HG03520 (cell line): ENCODE results near the gene GAN.
"Not testable (repeated sequence)": the region's sequence is repeated elsewhere in the genome, so short reads cannot be mapped to it uniquely, and the experiment has no call there.

ENCODE experiments used
- ATAC-seq: cut with Tn5 transposase; IDR thresholded peaks from one replicate; pipeline ENCODE4 v1.9.1; 2021; ENCODE audit warnings: mild to moderate bottlenecking, moderate library complexity; ENCODE audit not compliant: unreplicated experiment

The GAN gene

DNA sequence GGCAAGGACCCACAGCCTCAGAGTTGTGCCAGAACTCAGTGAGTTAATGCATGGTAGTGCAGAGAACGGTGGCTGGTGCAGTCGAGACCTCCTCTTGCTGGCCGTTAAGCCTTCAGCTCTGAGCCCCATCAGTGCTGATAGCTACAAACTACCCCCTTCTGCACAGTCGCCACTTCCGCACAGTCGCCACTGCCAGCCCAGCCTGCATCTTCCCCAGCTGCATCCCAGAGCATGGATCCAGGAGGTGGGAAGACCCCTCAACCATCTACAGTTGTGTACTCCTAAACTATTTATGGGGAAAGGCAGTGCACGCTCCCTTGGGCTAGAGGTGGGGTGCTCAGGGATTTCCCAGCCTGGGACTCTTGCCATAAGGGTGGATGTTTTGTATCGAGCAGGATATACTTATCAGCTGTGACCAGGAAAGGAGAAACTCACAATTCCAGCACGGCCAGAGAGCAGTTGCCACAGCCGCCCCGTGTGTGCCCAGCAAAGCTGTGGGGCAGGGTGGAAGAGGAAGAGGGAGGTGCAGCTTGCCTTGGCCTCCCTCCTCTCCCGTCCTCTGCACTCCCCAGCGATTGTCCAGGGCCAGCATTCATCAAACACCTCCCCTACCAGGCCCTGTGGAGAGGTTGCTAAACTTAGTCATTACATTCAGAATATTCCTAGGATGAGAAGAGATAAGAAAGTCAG, 80.3 kb downstream of the GAN start:
- ATAC-seq, result no peak

DNA sequence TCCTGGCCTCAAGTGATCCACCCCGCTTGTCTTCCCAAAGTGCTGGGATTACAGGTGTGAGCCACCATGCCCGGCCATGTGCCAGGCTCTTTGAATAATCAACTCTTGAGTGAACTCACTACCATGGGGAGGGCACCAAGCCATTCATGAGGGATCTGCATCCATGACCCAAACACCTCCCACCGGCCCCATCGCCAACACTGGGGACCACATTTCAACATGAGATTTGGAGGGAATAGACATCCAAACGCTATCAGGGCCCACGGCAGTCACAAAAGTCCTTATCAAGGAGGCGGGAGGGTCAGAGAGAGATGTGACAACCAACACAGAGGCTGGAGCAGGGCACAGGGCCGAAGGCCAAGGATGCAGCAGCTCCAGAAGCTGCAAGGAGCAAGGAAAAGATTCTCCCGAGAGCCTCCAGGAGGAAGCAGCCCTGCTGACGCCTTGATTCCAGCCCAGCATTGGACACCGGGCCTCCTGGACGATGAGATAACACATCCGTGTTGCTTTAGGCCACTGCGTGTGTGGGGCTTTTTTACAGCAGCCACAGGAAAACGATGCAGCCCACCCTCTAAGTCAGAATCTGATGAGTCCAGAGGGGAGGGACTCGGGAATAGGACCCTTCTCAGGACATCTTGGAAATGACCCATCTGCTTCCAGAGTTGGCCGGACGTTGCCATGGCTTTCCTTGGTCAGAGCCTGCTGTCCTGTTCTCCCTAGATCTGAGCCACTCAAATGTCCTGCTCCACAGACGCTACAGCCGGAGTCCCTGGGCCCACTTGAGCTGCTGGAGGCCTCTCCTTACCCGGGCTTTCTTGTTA, 82.5 kb downstream of the GAN start:
- ATAC-seq, result no peak

DNA sequence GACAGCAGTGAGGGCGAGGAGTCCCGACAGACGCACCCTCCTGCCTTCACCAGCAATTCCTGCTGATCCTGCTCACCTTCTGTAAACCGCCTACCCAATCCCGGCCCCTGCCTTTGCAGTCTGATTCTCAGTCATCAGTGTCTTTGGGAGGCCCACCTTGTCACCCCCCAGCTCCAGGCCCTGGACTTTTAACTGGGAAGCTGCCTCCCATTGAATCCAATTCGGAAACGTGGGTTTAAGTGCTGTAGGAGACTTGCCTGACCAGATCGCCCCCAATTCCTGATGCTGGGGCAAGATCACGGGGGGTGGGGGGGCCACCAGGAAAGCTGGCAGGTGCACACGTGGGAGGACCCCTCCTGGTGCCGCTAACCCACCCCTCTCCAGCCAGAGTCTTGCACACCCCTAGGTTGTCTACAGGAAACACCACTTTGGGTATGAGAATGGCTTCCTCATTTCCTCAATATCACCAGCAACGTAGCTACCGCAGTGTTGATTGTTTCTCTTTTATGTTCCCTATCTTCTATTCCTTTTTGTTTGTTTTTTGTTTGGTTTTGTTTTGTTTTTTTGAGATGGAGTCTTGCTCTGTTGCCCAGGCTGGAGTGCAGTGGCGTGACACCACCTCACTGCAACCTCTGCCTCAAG, 83.2 kb downstream of the GAN start:
- no peak for ATAC-seq

GRCh38 chr16:81399909-81400308, 85.1 kb downstream of the GAN start:
- ATAC-seq, result no peak

- no peak for ATAC-seq
Observed at GRCh38 chr16:81401035-81401950, 86.5 kb downstream of the GAN start.

GRCh38 chr16:81403208-81403600, 88.4 kb downstream of the GAN start:
- no peak for ATAC-seq

GRCh38 chr16:81403601-81404391, 89.0 kb downstream of the GAN start:
- ATAC-seq, result no peak

DNA sequence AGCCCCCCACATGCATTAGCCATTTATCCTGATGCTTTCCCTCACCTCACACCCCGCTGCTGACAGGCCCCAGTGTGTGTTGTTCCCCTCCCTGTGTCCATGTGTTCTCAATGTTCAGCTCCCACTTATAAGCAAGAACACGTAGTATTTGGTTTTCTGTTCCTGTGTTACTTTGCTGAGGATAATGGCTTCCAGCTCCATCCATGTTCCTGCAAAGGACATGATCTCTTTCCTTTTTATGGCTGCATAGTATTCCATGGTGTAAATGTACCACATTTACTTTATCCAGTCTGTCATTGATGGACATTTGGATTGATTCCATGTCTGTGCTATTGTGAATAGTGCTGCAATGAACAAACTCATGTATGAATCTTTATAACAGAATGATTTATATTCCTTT, 90.2 kb downstream of the GAN start:
- ATAC-seq, result not testable (repeated sequence)

- no peak for ATAC-seq
Observed at GRCh38 chr16:81405702-81406113, 90.9 kb downstream of the GAN start.

DNA sequence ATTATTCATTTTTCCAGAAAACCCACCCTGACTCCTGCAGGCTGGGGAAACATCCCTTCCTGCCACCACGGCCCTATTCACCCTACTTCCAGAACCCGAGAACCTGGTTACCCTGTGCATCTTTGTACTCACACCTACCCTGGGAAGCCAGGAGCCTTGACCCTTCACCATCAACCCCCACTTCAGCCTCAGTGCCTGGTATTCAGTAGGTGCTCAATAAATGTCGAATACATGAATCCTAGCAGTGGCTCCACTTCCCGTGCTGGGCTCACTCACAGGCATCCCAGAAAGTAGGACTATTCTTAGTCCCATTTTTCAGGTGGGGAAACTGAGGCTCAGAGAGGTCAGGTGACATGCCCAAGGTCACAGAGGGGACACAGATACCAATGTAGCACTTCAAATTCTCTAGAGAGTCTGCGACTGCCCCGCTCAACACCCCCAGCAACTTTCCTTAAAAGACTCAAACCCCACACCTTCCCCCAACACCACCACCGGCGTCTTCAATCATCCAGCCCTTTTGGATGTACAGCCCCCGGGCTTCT, 93.7 kb downstream of the GAN start:
- no peak for ATAC-seq

DNA sequence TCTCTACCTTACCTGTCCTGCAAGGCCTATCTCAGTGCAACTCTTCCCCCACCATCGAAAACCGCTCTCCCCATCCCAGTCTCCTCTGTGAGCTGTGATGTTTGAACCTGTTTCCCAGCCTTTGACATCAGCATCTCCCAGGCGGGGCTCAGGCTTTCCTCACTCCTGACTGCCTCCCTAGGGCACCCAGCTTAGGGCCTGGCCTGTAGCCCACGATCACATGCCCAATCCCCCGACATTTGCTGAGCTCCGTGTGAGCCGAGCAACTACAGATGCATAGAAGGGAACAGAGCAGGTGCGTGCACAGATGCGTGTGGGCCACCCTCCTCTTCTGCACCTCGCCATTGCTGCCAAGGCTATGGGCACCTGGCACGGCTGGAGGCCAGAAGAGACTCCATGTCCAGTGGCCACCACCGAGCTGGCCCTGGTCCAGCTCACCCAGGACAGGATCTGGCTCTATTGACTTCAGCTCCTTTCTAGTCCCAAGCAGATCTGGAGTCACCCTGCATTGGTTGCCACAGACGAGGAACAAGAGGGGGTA, 94.3 kb downstream of the GAN start:
- no peak for ATAC-seq

GRCh38 chr16:81410643-81411293, 96.0 kb downstream of the GAN start:
- no peak for ATAC-seq

GRCh38 chr16:81413245-81413990, 98.7 kb downstream of the GAN start:
- ATAC-seq, result no peak

- no peak for ATAC-seq
Observed at GRCh38 chr16:81415751-81416150, 101.0 kb downstream of the GAN start.

DNA sequence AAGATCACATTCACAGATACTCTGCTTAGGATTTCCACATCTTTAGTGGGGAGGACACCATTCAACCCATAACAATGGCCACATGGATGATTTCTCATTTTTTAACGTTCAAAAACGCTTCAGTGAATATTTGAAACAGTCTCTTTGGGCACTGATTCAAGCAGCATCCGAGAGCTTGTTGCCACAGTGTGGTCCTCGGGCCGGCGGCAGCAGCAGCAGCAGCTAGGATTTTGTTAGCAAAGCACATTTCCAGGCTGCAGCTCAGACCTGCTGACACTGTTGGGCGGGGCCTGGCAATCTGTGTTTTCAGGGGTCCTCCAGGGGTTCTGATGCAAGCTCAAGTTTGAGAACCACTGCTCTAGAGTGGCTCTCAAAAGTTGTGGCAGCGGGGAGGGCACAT, 102.0 kb downstream of the GAN start:
- no peak for ATAC-seq

GRCh38 chr16:81417210-81417609, 102.4 kb downstream of the GAN start:
- no peak for ATAC-seq

DNA sequence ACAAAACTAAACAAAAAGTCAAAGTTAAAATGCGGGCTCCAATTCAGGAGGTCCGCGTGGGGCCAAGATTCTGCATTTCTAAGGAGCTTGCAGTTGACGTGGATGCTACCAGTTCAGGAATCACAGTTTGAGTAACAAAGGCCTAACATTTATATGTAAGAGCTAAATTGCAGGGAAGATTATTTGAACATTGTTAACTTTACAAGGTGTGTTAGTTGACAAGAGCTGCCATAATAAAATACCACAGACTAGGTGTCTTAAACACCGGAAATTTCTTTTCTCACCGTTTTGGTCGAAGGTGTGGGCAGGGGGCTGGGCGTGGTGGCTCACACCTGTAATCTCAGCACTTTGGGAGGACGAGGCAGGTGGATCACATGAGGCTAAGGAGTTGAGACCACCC, 105.0 kb downstream of the GAN start:
- no peak for ATAC-seq

GRCh38 chr16:81421126-81421525, 106.4 kb downstream of the GAN start:
- no peak for ATAC-seq
